H1 (cell line): ENCODE data around the gene ATF7. TPM values are rescaled to one million over a fixed set of nuclear protein-coding genes. Genes with fewer than 3 reads are reported as not detected.

Experiments used
- CTCF ChIA-PET: fragments of 300-600 bp; sonication (Branson Sonifier 250); formaldehyde crosslinking; loops from one replicate; lab custom pipeline; 2021; ENCODE audit not compliant: partially characterized antibody; lab: Charles Lee
- POLR2A ChIA-PET: fragments of 300-600 bp; sonication (Branson Sonifier 250); formaldehyde crosslinking; loops from one replicate; lab custom pipeline; 2021; ENCODE audit warnings: inconsistent platforms; ENCODE audit not compliant: partially characterized antibody; lab: Charles Lee
- DNase-seq, 2 experiments: peaks; one replicate each; pipeline versions ENCODE4 v3.0.0 to v3.0.0-alpha.2; 2010 to 2022; ENCODE audit warnings: low spot score in 2 of 2, low read depth in 1 of 2, mixed read lengths in 1 of 2
- FAIRE-seq: peaks from 2 replicates; lab custom pipeline; 2011; peaks lifted over from hg19 to GRCh38; lab: Jason Lieb, UNC
- H2AFZ ChIP-seq: 2 replicates; pipeline ENCODE4 v1.8.1; 2012; ENCODE audit warnings: low read length, inconsistent platforms
- H2AK5ac ChIP-seq: 2 replicates; pipeline ENCODE4 v1.6.1; 2013; ENCODE audit warnings: low read depth, low read length
- H2BK120ac ChIP-seq: replicated peaks from 2 replicates; pipeline ENCODE3; 2013; ENCODE audit warnings: low read depth, low read length, inconsistent platforms
- H2BK12ac ChIP-seq: 2 replicates; pipeline ENCODE4 v1.6.1; 2013; ENCODE audit warnings: low read depth, low read length
- H2BK15ac ChIP-seq: 2 replicates; pipeline ENCODE4 v1.6.1; 2013; ENCODE audit warnings: low read length
- H2BK20ac ChIP-seq: 2 replicates; pipeline ENCODE4 v1.6.1; 2013; ENCODE audit warnings: low read length
- H2BK5ac ChIP-seq: 2 replicates; pipeline ENCODE4 v1.6.1; 2013; ENCODE audit warnings: low read depth, low read length
- H3K14ac ChIP-seq: 2 replicates; pipeline ENCODE4 v1.6.1; 2013; ENCODE audit warnings: inconsistent platforms; ENCODE audit not compliant: insufficient read length
- H3K18ac ChIP-seq: 2 replicates; pipeline ENCODE4 v1.6.1; 2013; ENCODE audit warnings: low read length; ENCODE audit errors: extremely low read depth
- H3K23ac ChIP-seq: 2 replicates; pipeline ENCODE4 v1.6.1; 2013; ENCODE audit warnings: inconsistent platforms; ENCODE audit not compliant: insufficient read length
- H3K23me2 ChIP-seq: 2 replicates; pipeline ENCODE4 v1.6.1; 2013; ENCODE audit warnings: low read depth, low read length
- H3K27ac ChIP-seq: 2 replicates; pipeline ENCODE4 v1.6.1; 2011; ENCODE audit warnings: low read depth, low read length, inconsistent platforms
- H3K27me3 ChIP-seq, 4 experiments: replicated peaks in 1 of 4; 1 replicate in 1 of 4; 2 replicates in 3 of 4; pipeline versions ENCODE4 v1.6.1 to v1.8.1; 2011 to 2013; ENCODE audit warnings: low read length in 3 of 4, mild to moderate bottlenecking in 3 of 4, inconsistent platforms in 2 of 4, mixed read lengths in 2 of 4, moderate library complexity in 1 of 4; ENCODE audit not compliant: control insufficient read depth in 3 of 4, insufficient read depth in 3 of 4; ENCODE audit errors: extremely low read depth in 1 of 4
- H3K36me3 ChIP-seq, 4 experiments: 2 replicates each; pipeline versions ENCODE4 v1.6.1 to v1.8.1; 2011 to 2013; ENCODE audit warnings: mild to moderate bottlenecking in 4 of 4, low read length in 3 of 4, moderate library complexity in 2 of 4, control low read depth in 1 of 4, inconsistent platforms in 1 of 4; ENCODE audit not compliant: insufficient read depth in 4 of 4, control insufficient read depth in 2 of 4
- H3K4ac ChIP-seq: replicated peaks from 2 replicates; pipeline ENCODE3; 2013; ENCODE audit warnings: low read length, low read depth, mixed read lengths, inconsistent platforms; ENCODE audit not compliant: insufficient read length
- H3K4me1 ChIP-seq, 4 experiments: replicated peaks in 1 of 4; 1 replicate in 1 of 4; 2 replicates in 3 of 4; pipeline versions ENCODE4 v1.6.1 to v1.8.1; 2011 to 2013; ENCODE audit warnings: low read length in 3 of 4, inconsistent platforms in 2 of 4, mixed read lengths in 1 of 4; ENCODE audit not compliant: insufficient read depth in 4 of 4, control insufficient read depth in 3 of 4
- H3K4me2 ChIP-seq, 2 experiments: 2 replicates each; pipeline versions ENCODE4 v1.6.1 to v1.8.1; 2011 to 2013; ENCODE audit warnings: low read depth in 2 of 2, low read length in 2 of 2, control low read depth in 1 of 2, inconsistent platforms in 1 of 2, mild to moderate bottlenecking in 1 of 2; ENCODE audit not compliant: insufficient read depth in 1 of 2
- H3K4me3 ChIP-seq, 4 experiments: fragments of 200-600, 300-600 bp in 1 of 4; sonication (generic), shearing (Covaris generic), sonication (Bioruptor Twin) in 1 of 4; 2 replicates each; pipeline versions ENCODE4 v1.5.1 to v1.8.1; 2011 to 2016; ENCODE audit warnings: low read length in 4 of 4, low read depth in 3 of 4, control low read depth in 2 of 4, inconsistent platforms in 2 of 4, mild to moderate bottlenecking in 2 of 4, mixed read lengths in 1 of 4, moderate library complexity in 1 of 4; ENCODE audit not compliant: insufficient read depth in 2 of 4; ENCODE audit errors: extremely low read depth in 1 of 4
- H3K56ac ChIP-seq: replicated peaks from 2 replicates; pipeline ENCODE3; 2013; ENCODE audit warnings: low read depth, mild to moderate bottlenecking, mixed read lengths, low read length, inconsistent platforms; ENCODE audit not compliant: insufficient read length
- H3K79me1 ChIP-seq: 2 replicates; pipeline ENCODE4 v1.6.1; 2013; ENCODE audit warnings: low read depth, low read length, control low read depth
- H3K79me2 ChIP-seq, 2 experiments: 2 replicates each; pipeline versions ENCODE4 v1.6.1 to v1.8.1; 2012 to 2013; ENCODE audit warnings: low read length in 2 of 2, mild to moderate bottlenecking in 2 of 2, inconsistent platforms in 1 of 2; ENCODE audit not compliant: insufficient read depth in 2 of 2, control insufficient read depth in 1 of 2
- H3K9ac ChIP-seq, 4 experiments: replicated peaks in 1 of 4; 1 replicate in 1 of 4; 2 replicates in 3 of 4; pipeline versions ENCODE4 v1.6.1 to v1.8.1; 2011 to 2013; ENCODE audit warnings: low read depth in 3 of 4, low read length in 3 of 4, control low read depth in 2 of 4, mild to moderate bottlenecking in 2 of 4, moderate library complexity in 2 of 4, inconsistent platforms in 1 of 4; ENCODE audit errors: extremely low read depth in 1 of 4
- H3K9me3 ChIP-seq, 2 experiments: 2 replicates each; pipeline versions ENCODE4 v1.6.1 to v1.8.1; 2012 to 2013; ENCODE audit warnings: mild to moderate bottlenecking in 2 of 2, moderate library complexity in 2 of 2, control low read depth in 1 of 2, inconsistent platforms in 1 of 2, low read depth in 1 of 2, low read length in 1 of 2, mixed read lengths in 1 of 2; ENCODE audit not compliant: insufficient read depth in 2 of 2
- H4K20me1 ChIP-seq, 2 experiments: replicated peaks in 1 of 2; 2 replicates each; pipeline versions ENCODE3 to v1.8.1; 2011 to 2013; ENCODE audit warnings: inconsistent platforms in 2 of 2, low read length in 2 of 2, mild to moderate bottlenecking in 1 of 2; ENCODE audit not compliant: insufficient read depth in 2 of 2, control insufficient read depth in 1 of 2
- H4K5ac ChIP-seq: 2 replicates; pipeline ENCODE4 v1.6.1; 2013; ENCODE audit warnings: low read length, low read depth, mixed read lengths, inconsistent platforms; ENCODE audit not compliant: insufficient read length
- H4K8ac ChIP-seq: 2 replicates; pipeline ENCODE4 v1.8.0; 2013; ENCODE audit warnings: mild to moderate bottlenecking, moderate library complexity, low read length, inconsistent platforms; ENCODE audit not compliant: insufficient read depth; ENCODE audit errors: extremely low read depth
- H4K91ac ChIP-seq: replicated peaks from 2 replicates; pipeline ENCODE3; 2013; ENCODE audit warnings: low read length, mixed read lengths, inconsistent platforms; ENCODE audit not compliant: insufficient read length
- ATF3 ChIP-seq: IDR thresholded peaks from 2 replicates; pipeline ENCODE4 v1.6.1; 2011; ENCODE audit warnings: low read depth, mild to moderate bottlenecking, low read length; ENCODE audit not compliant: insufficient read depth
- HDAC6 ChIP-seq: IDR thresholded peaks from one replicate; pipeline ENCODE4 v1.7.1; 2012; ENCODE audit warnings: low read depth, mild to moderate bottlenecking, inconsistent platforms, low read length, moderate library complexity
- KDM5A ChIP-seq: fragments of 200-600 bp; IDR thresholded peaks from 2 replicates; pipeline ENCODE4 v1.7.1; 2012; ENCODE audit warnings: mild to moderate bottlenecking, low read length, inconsistent platforms, mixed read lengths
- SIRT6 ChIP-seq: IDR thresholded peaks from one replicate; pipeline ENCODE4 v1.7.1; 2012; ENCODE audit warnings: low read length, inconsistent platforms
- SIX5 ChIP-seq: IDR thresholded peaks from 2 replicates; pipeline ENCODE4 v1.6.1; 2011; ENCODE audit warnings: mild to moderate bottlenecking, low read depth, low read length
- WGBS, 2 experiments: shearing (Covaris generic) in 1 of 2; methylation state at CpG; one replicate each; pipeline versions ENCODE4 v1.1.6 to v1.1.7; 2013 to 2015; ENCODE audit warnings: low lambda C conversion rate in 2 of 2, mixed read lengths in 2 of 2, inconsistent platforms in 1 of 2, low coverage in 1 of 2, missing lambda C conversion rate in 1 of 2; ENCODE audit not compliant: insufficient replicate concordance in 2 of 2, insufficient coverage in 1 of 2, insufficient read length in 1 of 2; ENCODE audit errors: extremely low coverage in 1 of 2, missing lambda C conversion rate in 1 of 2; 5-methylcytosine and 5-hydroxymethylcytosine counted together
- polyA plus RNA-seq, 7 experiments: library from polyadenylated mRNA; depleted of rRNA in 3 of 7; stranded (reverse) in 5 of 7; unstranded in 2 of 7; fragments of >200 nt in 5 of 7; fragments of 200-250 nt in 2 of 7; gene quantifications; 1 replicate in 5 of 7; 2 replicates in 1 of 7; 4 replicates in 1 of 7; pipeline versions ENCODE4 v1.2.1 to v1.2.3, GENCODE V29; 2011 to 2013; ENCODE audit warnings: missing spikeins in 2 of 7, mixed read lengths in 2 of 7
- total RNA-seq: library from RNA; stranded (reverse); fragmentation: NEBNext Ultra II Directional; extraction: Animal tissue kit (Norgen Biotek cat#: 25700); gene quantifications from 2 replicates; pipeline ENCODE4 v1.2.1, GENCODE V29; 2021

ATF7 gene
- total and polyA plus RNA-seq, 2 of the 8 experiments (the other 6 are each of a cell fraction or from before 2014, with no cell fraction given), result 10.1 to 16.6 TPM

- TF ChIP-seq HDAC6 (no peak), ATF3 (no peak), SIX5 (no peak), KDM5A (no peak), SIRT6 (no peak)
- ChIA-PET POLR2A (interaction anchor here (0.8 to 1.5 kb wide), 4 partner anchors 9 to 123 kb away, joined by 3 to 4 read pairs (median 3); partner anchors contain the start of gene ATP5MC2), CTCF (interaction anchor here (0.7 to 1.1 kb wide), 3 partner anchors 9 to 123 kb away, joined by 3 to 5 read pairs (median 4); partner anchors contain the start of gene ATP5MC2)
- no peaks in the 10 kb centered on the region for H3K79me1 ChIP-seq
- H3K23me2 ChIP-seq, result no peaks in the 10 kb centered on the region
- no peak overlapping the region for H2BK15ac ChIP-seq
- H2BK120ac ChIP-seq, result no peak overlapping the region
- no peak overlapping the region for H2BK12ac ChIP-seq
- no peak overlapping the region for H3K18ac ChIP-seq
- FAIRE-seq (no peak), DNase-seq (no peak)
- H3K36me3 ChIP-seq, result peaks cover 0 to 3% (median 0%) of the 10 kb centered on the region in 4 experiments; a peak in 1 of 8 replicates
- H3K27ac ChIP-seq, result no peak overlapping the region
- no peak overlapping the region for H3K14ac ChIP-seq
- H3K4ac ChIP-seq, result no peak overlapping the region
- H2AFZ ChIP-seq, result no peak overlapping the region
- H3K56ac ChIP-seq, result no peak overlapping the region
- H3K4me3 ChIP-seq, result no peak overlapping the region
- no peaks in the 10 kb centered on the region; a peak in 1 of 7 replicates for H3K4me1 ChIP-seq
- H3K79me2 ChIP-seq, result no peaks in the 10 kb centered on the region
- H3K9me3 ChIP-seq, result no peaks in the 10 kb centered on the region
- 89% methylated on average over 13 of the region's 14 CpGs; no CpG with 5 or more reads in 1 of the 2 experiments for WGBS, 2 experiments
- H2BK20ac ChIP-seq, result no peak overlapping the region
- no peak overlapping the region for H3K23ac ChIP-seq
- H3K27me3 ChIP-seq, result no peaks in the 10 kb centered on the region
- H4K5ac ChIP-seq, result no peak overlapping the region
- H4K8ac ChIP-seq, result no peak overlapping the region; the same call in 1 of the 2 replicates
- no peak overlapping the region for H3K9ac ChIP-seq
- no peak overlapping the region for H2AK5ac ChIP-seq
- H4K20me1 ChIP-seq, result no peaks in the 10 kb centered on the region
- no peak overlapping the region for H4K91ac ChIP-seq
- H2BK5ac ChIP-seq, result no peak overlapping the region
- H3K4me2 ChIP-seq, result no peak overlapping the region
These were observed 73.5 kb downstream of the ATF7 start for GRCh38 chr12:53552361-53553327.
